ENCODE measurements around the gene HTR1D. TPM values are rescaled to one million over a fixed set of nuclear protein-coding genes. Genes with fewer than 3 reads are reported as not detected.

Gene HTR1D
- total RNA-seq, 4 donors from 2014 or later = not detected

DNA sequence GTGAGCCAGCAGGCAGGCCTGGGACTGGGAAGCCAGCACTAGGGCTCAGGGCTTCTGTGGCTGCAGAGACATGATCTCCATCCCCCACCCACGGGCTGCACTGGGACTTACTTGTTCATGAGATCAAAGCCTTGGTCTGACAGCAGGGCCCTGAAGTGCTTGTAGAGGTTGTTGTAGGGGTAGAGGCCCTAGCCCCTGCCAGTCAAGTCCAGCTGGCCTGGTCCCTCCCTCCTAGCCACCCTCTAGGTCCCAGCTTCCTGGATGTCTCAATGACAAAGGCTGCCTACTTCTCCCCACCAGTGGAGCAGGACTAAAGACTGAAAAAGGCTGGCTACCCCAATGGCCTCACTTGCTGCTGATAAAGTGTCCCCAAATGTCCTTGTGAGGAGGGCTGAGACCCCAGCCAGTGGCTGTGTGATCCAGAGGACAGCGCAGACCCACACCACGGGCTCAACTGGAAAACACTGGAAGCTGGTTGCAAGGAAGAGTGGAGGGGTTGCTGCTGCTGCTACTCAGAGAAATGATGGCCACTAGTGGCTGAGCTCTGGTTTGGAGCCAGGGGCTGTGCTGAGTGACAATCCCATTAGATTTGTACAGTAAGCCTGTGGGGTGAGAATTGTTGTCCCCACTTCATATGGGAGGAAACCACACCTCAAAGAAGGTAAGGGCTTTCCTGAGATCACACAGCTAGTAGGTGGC, 1.4 kb downstream of the HTR1D start:
- ATAC-seq (ENCODE audit: low FRiP score) (no peak), DNase-seq (ENCODE audit: low spot score) (no peak)
- no peak for TF ChIP-seq CTCF (IDR thresholded peaks at IDR 0.05)

DNA sequence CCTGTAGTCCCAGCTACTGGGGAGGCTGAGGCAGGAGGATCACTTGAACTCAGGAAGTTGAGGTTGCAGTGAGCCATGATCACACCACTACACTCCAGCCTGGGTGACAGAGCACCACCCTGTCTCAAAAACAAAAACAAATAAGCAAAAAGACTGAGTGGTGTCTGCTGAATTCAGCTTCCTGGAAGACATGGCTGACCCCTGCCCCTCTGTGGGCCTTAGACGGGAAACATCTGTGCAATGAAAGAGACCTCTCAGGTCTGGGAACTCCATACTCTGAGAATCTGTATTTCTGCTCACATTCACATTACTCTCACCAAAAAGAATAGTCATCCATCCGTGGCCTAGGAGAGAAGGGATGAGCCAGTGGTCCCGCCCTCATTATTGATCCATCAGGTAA, 2.0 kb downstream of the HTR1D start:
- DNase-seq (ENCODE audit: low spot score) = no peak
- TF ChIP-seq CTCF (IDR thresholded peaks at IDR 0.05) = no peak
- no peak for ATAC-seq (ENCODE audit: low FRiP score)

GRCh38 chr1:23214640-23215039, 2.7 kb downstream of the HTR1D start:
- DNase-seq (ENCODE audit: low spot score) = no peak
- no peak for ATAC-seq (ENCODE audit: low FRiP score)
- no peak for TF ChIP-seq CTCF (IDR thresholded peaks at IDR 0.05)

DNA sequence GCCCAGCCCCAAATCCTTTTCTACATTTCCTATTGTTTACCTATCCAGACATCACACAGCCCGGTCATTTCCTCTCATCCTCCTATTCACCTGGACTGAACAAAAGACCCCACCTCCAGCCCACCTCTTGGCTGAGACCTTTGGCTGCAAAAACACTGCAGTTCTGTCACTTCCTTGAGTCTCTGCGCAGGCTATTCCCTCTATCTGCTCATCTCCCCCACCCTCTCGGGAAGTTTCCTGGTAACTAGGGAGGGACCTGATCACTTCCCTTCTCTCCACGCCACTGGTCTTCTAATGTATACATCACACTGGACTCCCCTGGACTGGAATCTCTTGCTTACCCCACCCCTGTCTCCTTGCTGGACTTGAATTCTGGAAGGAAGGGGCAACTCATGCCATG, 5.3 kb downstream of the HTR1D start:
- ATAC-seq (ENCODE audit: low FRiP score) = no peak
- no peak for TF ChIP-seq CTCF (IDR thresholded peaks at IDR 0.05)
- no peak for DNase-seq (ENCODE audit: low spot score)

GRCh38 chr1:23210963-23211362, 6.3 kb downstream of the HTR1D start:
- no peak for DNase-seq (ENCODE audit: low spot score)

DNA sequence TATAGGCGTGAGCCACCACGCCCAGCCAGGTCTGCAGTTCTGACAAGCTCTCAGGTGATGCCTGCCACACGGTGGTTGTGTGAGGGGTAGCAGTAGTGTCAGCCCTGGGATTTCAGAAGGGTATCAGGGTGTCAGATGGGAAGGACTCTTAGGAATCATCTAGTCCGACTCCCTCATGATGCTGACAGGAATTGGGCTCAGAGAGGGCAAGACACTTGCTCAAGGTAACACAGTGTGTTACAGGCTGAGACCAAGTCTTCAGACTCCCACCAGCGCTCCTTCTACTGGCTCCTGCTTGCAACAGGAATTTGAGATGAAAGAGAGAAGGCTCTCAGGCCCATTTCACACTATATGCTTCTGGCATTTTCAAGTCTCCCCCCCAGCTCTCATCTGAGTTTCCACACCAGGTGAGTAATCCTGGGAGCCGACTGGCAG, 6.9 kb downstream of the HTR1D start:
- TF ChIP-seq CTCF (IDR thresholded peaks at IDR 0.05) = no peak
- DNase-seq (ENCODE audit: low spot score) = no peak

More at GRCh38 chr1:23210963-23211362, 6.3 kb downstream of the HTR1D start:
- no peak for ATAC-seq (ENCODE audit: low FRiP score)
- no peak for TF ChIP-seq CTCF (IDR thresholded peaks at IDR 0.05)

GRCh38 chr1:23209770-23210169, 7.5 kb downstream of the HTR1D start:
- ATAC-seq (ENCODE audit: low FRiP score) = no peak
- DNase-seq (ENCODE audit: low spot score) = no peak
- no peak for TF ChIP-seq CTCF (IDR thresholded peaks at IDR 0.05)

More for the DNA sequence above, 6.9 kb downstream of the HTR1D start:
- no peak for ATAC-seq (ENCODE audit: low FRiP score)

Data from omental fat pad (tissue), 4 donors.